CD14-positive monocyte (primary cell): ENCODE measurements around the gene CUX1. TPM values are rescaled to one million over a fixed set of nuclear protein-coding genes. Genes with fewer than 3 reads are reported as not detected.

Source experiments
- DNase-seq, 3 donors: peaks; one replicate each; pipeline ENCODE4 v3.0.0-alpha.2; 2011 to 2022
- H2AFZ ChIP-seq: 2 replicates; pipeline ENCODE4 v1.6.0; 2012; ENCODE audit warnings: mild to moderate bottlenecking, low read depth, low read length, inconsistent platforms; ENCODE audit not compliant: insufficient read depth, poor library complexity, severe bottlenecking
- H3K27ac ChIP-seq, 2 donors: 1 replicate in 1 of 2; 2 replicates in 1 of 2; pipeline ENCODE4 v1.5.1; 2012 to 2013; ENCODE audit warnings: low read length in 2 of 2, control low read depth in 1 of 2, inconsistent platforms in 1 of 2, low read depth in 1 of 2, mild to moderate bottlenecking in 1 of 2
- H3K27me3 ChIP-seq, 2 donors: one replicate each; pipeline versions ENCODE4 v1.6.0 to v1.6.1; 2011 to 2013; ENCODE audit warnings: low read length in 2 of 2; ENCODE audit not compliant: control insufficient read depth in 2 of 2, insufficient read depth in 2 of 2
- H3K36me3 ChIP-seq, 2 donors: replicated peaks in 1 of 2; 1 replicate in 1 of 2; 2 replicates in 1 of 2; pipeline versions ENCODE4 v1.5.1 to v1.6.1; 2012 to 2013; ENCODE audit warnings: low read length in 2 of 2, control low read depth in 1 of 2, inconsistent platforms in 1 of 2, mild to moderate bottlenecking in 1 of 2; ENCODE audit not compliant: insufficient read depth in 2 of 2, control insufficient read depth in 1 of 2
- H3K4me1 ChIP-seq, 2 donors: 1 replicate in 1 of 2; 2 replicates in 1 of 2; pipeline versions ENCODE4 v1.5.1 to v1.6.1; 2012 to 2013; ENCODE audit warnings: low read length in 2 of 2, control low read depth in 1 of 2, inconsistent platforms in 1 of 2, mild to moderate bottlenecking in 1 of 2, moderate library complexity in 1 of 2; ENCODE audit not compliant: insufficient read depth in 2 of 2, control insufficient read depth in 1 of 2
- H3K4me2 ChIP-seq: replicated peaks from 2 replicates; pipeline ENCODE3; 2012; ENCODE audit warnings: low read length, moderate library complexity, mild to moderate bottlenecking; ENCODE audit not compliant: poor library complexity, severe bottlenecking; ENCODE audit errors: extremely low read depth
- H3K4me3 ChIP-seq, 3 experiments: fragments of 200-600 bp in 1 of 3; sonication (generic) in 1 of 3; replicated peaks in 1 of 3; 1 replicate in 2 of 3; 2 replicates in 1 of 3; pipeline ENCODE4 v1.5.1; 2011 to 2013; ENCODE audit warnings: low read length in 3 of 3, mild to moderate bottlenecking in 3 of 3, control low read depth in 2 of 3, low read depth in 2 of 3, inconsistent platforms in 1 of 3, moderate library complexity in 1 of 3
- H3K79me2 ChIP-seq: 2 replicates; pipeline ENCODE4 v1.6.0; 2012; ENCODE audit warnings: mild to moderate bottlenecking, control low read depth, inconsistent platforms, low read length, moderate library complexity; ENCODE audit not compliant: insufficient read depth
- H3K9ac ChIP-seq: 2 replicates; pipeline ENCODE4 v1.6.0; 2017; ENCODE audit warnings: low read length, mild to moderate bottlenecking; ENCODE audit not compliant: insufficient read depth, poor library complexity, severe bottlenecking
- H3K9me3 ChIP-seq, 2 donors: replicated peaks in 1 of 2; 1 replicate in 1 of 2; 2 replicates in 1 of 2; pipeline versions ENCODE4 v1.5.1 to v1.6.1; 2012 to 2013; ENCODE audit warnings: low read length in 2 of 2, control low read depth in 1 of 2; ENCODE audit not compliant: control insufficient read depth in 1 of 2, insufficient read depth in 1 of 2
- H4K20me1 ChIP-seq: 2 replicates; pipeline ENCODE4 v1.6.0; 2012; ENCODE audit warnings: mild to moderate bottlenecking, low read length, control low read depth, moderate library complexity; ENCODE audit not compliant: insufficient read depth
- H3K27ac Mint-ChIP-seq, 7 donors: one replicate each; pipeline ENCODE4 v1.8.0; 2020; ENCODE audit warnings: mild to moderate bottlenecking in 7 of 7, mixed read lengths in 7 of 7, moderate library complexity in 6 of 7, inconsistent platforms in 2 of 7
- H3K27me3 Mint-ChIP-seq, 3 donors: one replicate each; pipeline ENCODE4 v1.8.0; 2021 to 2022; ENCODE audit warnings: low read depth in 3 of 3, mild to moderate bottlenecking in 3 of 3, mixed read lengths in 3 of 3, moderate library complexity in 3 of 3, inconsistent platforms in 1 of 3
- H3K36me3 Mint-ChIP-seq, 2 donors: one replicate each; pipeline ENCODE4 v1.8.0; 2020; ENCODE audit warnings: mixed read lengths in 2 of 2, inconsistent platforms in 1 of 2, mild to moderate bottlenecking in 1 of 2
- H3K4me1 Mint-ChIP-seq: one replicate; pipeline ENCODE4 v1.8.0; 2020; ENCODE audit warnings: mild to moderate bottlenecking, mixed read lengths
- H3K4me3 Mint-ChIP-seq, 2 donors: one replicate each; pipeline ENCODE4 v1.8.0; 2020; ENCODE audit warnings: mild to moderate bottlenecking in 2 of 2, mixed read lengths in 2 of 2, moderate library complexity in 1 of 2
- H3K9me3 Mint-ChIP-seq, 7 donors: one replicate each; pipeline ENCODE4 v1.8.0; 2020 to 2022; ENCODE audit warnings: mixed read lengths in 7 of 7, mild to moderate bottlenecking in 6 of 7, moderate library complexity in 6 of 7, inconsistent platforms in 2 of 7
- WGBS: methylation state at CpG from one replicate; pipeline ENCODE4 v1.1.5; 2013; ENCODE audit warnings: missing lambda C conversion rate; ENCODE audit not compliant: insufficient coverage; 5-methylcytosine and 5-hydroxymethylcytosine counted together
- intact Hi-C, 2 donors: fragments of 100-400 bp; cut with micrococcal nuclease; formaldehyde crosslinking; loops; one replicate each; pipeline versions ENCODE4 v1.15.0 to v1.15.1; 2023
- polyA plus RNA-seq, 3 donors: library from polyadenylated mRNA; depleted of rRNA in 1 of 3; unstranded in 2 of 3; stranded (reverse) in 1 of 3; fragments of 300-500 nt in 2 of 3; fragments of >200 nt in 1 of 3; fragmentation: Illumina TruSeq in 2 of 3; gene quantifications; 1 replicate in 2 of 3; 2 replicates in 1 of 3; pipeline ENCODE4 v1.2.3, GENCODE V29; 2012 to 2021
- TF ChIP-seq, protein P1 (sequence below): fragments of 200-600 bp; IDR thresholded peaks from one replicate; pipeline ENCODE4 v1.8.0; 2022; ENCODE audit warnings: antibody characterized with exemption, mild to moderate bottlenecking

The CUX1 gene
- polyA plus RNA-seq, 3 donors = 17.6 to 38.0 (median 28.0) TPM

GRCh38 chr7:101832205-101832631, 14.8 kb downstream of the CUX1 start:
- Mint-ChIP-seq H3K4me3 (no peak overlapping the region), H3K27ac (peak overlapping the region in 4 of 7 donors; percentile 37 to 80 (median 63)), H3K4me1 (peaks cover 23% of the 10 kb centered on the region), H3K36me3 (peaks cover 23 to 49% of the 10 kb centered on the region in 2 donors), H3K27me3 (peaks cover 0 to 6% (median 0%) of the 10 kb centered on the region in 3 donors), H3K9me3 (peaks cover 0 to 2% (median 0%) of the 10 kb centered on the region in 7 donors)
- Histone ChIP-seq H3K36me3 (peaks cover 10 to 24% of the 10 kb centered on the region in 2 donors), H3K79me2 (peaks cover 100% of the 10 kb centered on the region), H3K27me3 (no peaks in the 10 kb centered on the region), H2AFZ (no peak overlapping the region), H3K9ac (no peak overlapping the region), H3K27ac (peak overlapping the region in 1 of 2 donors; percentile 51), H3K9me3 (no peaks in the 10 kb centered on the region), H3K4me2 (no peak overlapping the region), H4K20me1 (peaks cover 100% of the 10 kb centered on the region), H3K4me1 (no peaks in the 10 kb centered on the region), H3K4me3 (no peak overlapping the region)
- WGBS = 94% methylated on average over 8 of the region's 14 CpGs
- no peak for DNase-seq
- intact Hi-C loops = no loop called here
- TF ChIP-seq, protein P1, sequence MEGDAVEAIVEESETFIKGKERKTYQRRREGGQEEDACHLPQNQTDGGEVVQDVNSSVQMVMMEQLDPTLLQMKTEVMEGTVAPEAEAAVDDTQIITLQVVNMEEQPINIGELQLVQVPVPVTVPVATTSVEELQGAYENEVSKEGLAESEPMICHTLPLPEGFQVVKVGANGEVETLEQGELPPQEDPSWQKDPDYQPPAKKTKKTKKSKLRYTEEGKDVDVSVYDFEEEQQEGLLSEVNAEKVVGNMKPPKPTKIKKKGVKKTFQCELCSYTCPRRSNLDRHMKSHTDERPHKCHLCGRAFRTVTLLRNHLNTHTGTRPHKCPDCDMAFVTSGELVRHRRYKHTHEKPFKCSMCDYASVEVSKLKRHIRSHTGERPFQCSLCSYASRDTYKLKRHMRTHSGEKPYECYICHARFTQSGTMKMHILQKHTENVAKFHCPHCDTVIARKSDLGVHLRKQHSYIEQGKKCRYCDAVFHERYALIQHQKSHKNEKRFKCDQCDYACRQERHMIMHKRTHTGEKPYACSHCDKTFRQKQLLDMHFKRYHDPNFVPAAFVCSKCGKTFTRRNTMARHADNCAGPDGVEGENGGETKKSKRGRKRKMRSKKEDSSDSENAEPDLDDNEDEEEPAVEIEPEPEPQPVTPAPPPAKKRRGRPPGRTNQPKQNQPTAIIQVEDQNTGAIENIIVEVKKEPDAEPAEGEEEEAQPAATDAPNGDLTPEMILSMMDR = no peak

GRCh38 chr7:101832685-101833375, 15.4 kb downstream of the CUX1 start:
- Histone ChIP-seq H3K9ac (no peak overlapping the region), H3K27ac (peak overlapping the region in 1 of 2 donors; percentile 51), H3K9me3 (no peaks in the 10 kb centered on the region), H3K4me3 (no peak overlapping the region), H3K27me3 (no peaks in the 10 kb centered on the region), H3K36me3 (peaks cover 10 to 24% of the 10 kb centered on the region in 2 donors), H2AFZ (no peak overlapping the region), H4K20me1 (peaks cover 100% of the 10 kb centered on the region), H3K4me2 (no peak overlapping the region), H3K4me1 (no peaks in the 10 kb centered on the region), H3K79me2 (peaks cover 100% of the 10 kb centered on the region)
- no peak for DNase-seq
- Mint-ChIP-seq H3K4me3 (no peak overlapping the region), H3K27me3 (peaks cover 0 to 6% (median 0%) of the 10 kb centered on the region in 3 donors), H3K36me3 (peaks cover 21 to 46% of the 10 kb centered on the region in 2 donors), H3K27ac (peak overlapping the region in 6 of 7 donors; percentile 16 to 78 (median 52)), H3K9me3 (peaks cover 0 to 2% (median 0%) of the 10 kb centered on the region in 7 donors), H3K4me1 (peaks cover 21% of the 10 kb centered on the region)
- TF ChIP-seq, protein P1 = no peak
- intact Hi-C loops = no loop called here
- WGBS = 99% methylated on average over 14 of the region's 14 CpGs
